ENCODE results near the gene CEP170B.

DNA sequence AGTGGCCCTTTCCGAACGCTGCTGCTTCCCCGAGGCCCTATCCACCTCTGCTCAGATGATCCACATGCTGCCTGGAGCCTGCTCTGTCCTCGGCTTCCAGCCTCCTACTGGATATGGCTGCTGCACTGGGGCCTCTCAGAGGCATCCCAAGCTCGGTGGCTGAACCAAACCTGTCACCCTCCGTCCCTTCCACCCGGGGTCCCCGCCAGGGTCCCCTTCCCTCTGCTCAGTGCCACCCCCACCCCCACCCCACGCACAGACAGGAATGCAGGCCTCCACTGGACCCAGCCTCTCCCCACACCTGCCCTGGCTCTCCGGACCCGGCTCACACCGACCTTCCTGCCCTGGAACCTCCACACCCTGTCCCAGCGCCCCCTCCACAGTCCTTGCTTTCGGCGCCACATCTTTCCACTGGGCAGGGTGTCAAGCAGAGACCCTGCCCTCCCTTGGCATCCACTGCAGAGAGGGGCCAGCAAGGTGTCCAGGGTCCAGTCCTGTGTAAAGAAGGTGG is 6.1 kb downstream of the CEP170B start:
- no peak for TF ChIP-seq ZNF274 (IDR thresholded peaks at IDR 0.05; ENCODE audit: low read depth, low read length)
- TF ChIP-seq YY1 (IDR thresholded peaks at IDR 0.05; ENCODE audit: insufficient read depth, insufficient read length): no peak
